ENCODE measurements around the gene HSF2BP.
"Not testable (repeated sequence)": the region's sequence is repeated elsewhere in the genome, so short reads cannot be mapped to it uniquely, and the experiment has no call there.

Gene HSF2BP

GRCh38 chr21:43602266-43603232 lies 56.7 kb downstream of the HSF2BP start:
- no peak for TF ChIP-seq Cebpa-rat (IDR thresholded peaks at IDR 0.05)
- Histone ChIP-seq H3K27me3 (peaks cover 0 to 17% (median 0%) of the 10 kb centered on the region in 11 experiments; a peak in 3 of 22 replicates), H3K4me2 (peak overlapping the region in 5 of 11 experiments; percentile 15 to 78 (median 68); a peak in 10 of 22 replicates), H3K9ac (peak overlapping the region in 3 of 11 experiments; percentile 6 to 45 (median 42); a peak in 4 of 22 replicates), H3K36me3 (no peaks in the 10 kb centered on the region), H3K9me3 (replicated peaks in 1 of 11) (no peaks in the 10 kb centered on the region), H3K27ac (peak overlapping the region in 4 of 11 experiments; percentile 23 to 67 (median 56); a peak in 7 of 22 replicates), H3K4me1 (peaks cover 8 to 54% (median 17%) of the 10 kb centered on the region in 10 experiments; a peak in 19 of 20 replicates), H3K4me3 (no peak overlapping the region), H4K20me1 (peaks cover 0 to 5% (median 0%) of the 10 kb centered on the region in 11 experiments; a peak in 1 of 22 replicates)

- no peak for TF ChIP-seq Cebpa-rat (IDR thresholded peaks at IDR 0.05)
- Histone ChIP-seq H3K4me2 (no peak overlapping the region), H3K9me3 (replicated peaks in 1 of 11) (0 out of 22 replicates have a peak, but pooled peaks cover 0 to 3% (median 0%) of the 10 kb centered on the region in 11 experiments), H3K36me3 (no peaks in the 10 kb centered on the region), H3K9ac (no peak overlapping the region), H4K20me1 (peaks cover 0 to 5% (median 0%) of the 10 kb centered on the region in 11 experiments; a peak in 1 of 22 replicates), H3K27ac (no peak overlapping the region), H3K27me3 (peaks cover 0 to under 1% (median 0%) of the 10 kb centered on the region in 11 experiments; a peak in 1 of 22 replicates), H3K4me3 (no peak overlapping the region), H3K4me1 (peaks cover 7 to 52% (median 16%) of the 10 kb centered on the region in 10 experiments; a peak in 18 of 20 replicates)
These were observed 58.5 kb downstream of the HSF2BP start for GRCh38 chr21:43600642-43601402.

- H3K4me2 ChIP-seq = peak overlapping the region in 9 of 11 experiments; percentile 0 to 44 (median 16); a peak in 12 of 22 replicates
- H3K4me1 ChIP-seq = peaks cover 7 to 48% (median 16%) of the 10 kb centered on the region in 10 experiments; a peak in 18 of 20 replicates
- H3K27ac ChIP-seq = no peak overlapping the region
- no peaks in the 10 kb centered on the region for H3K27me3 ChIP-seq
- H3K36me3 ChIP-seq = no peaks in the 10 kb centered on the region
- H3K9me3 ChIP-seq (replicated peaks in 1 of 11) = 0 out of 22 replicates have a peak, but pooled peaks cover 0 to 5% (median 0%) of the 10 kb centered on the region in 11 experiments
- peaks cover 0 to 5% (median 0%) of the 10 kb centered on the region in 11 experiments; a peak in 1 of 22 replicates for H4K20me1 ChIP-seq
- no peak overlapping the region for H3K9ac ChIP-seq
- H3K4me3 ChIP-seq = no peak overlapping the region
- TF ChIP-seq Cebpa-rat (IDR thresholded peaks at IDR 0.05) = no peak
These were observed 59.6 kb downstream of the HSF2BP start for GRCh38 chr21:43599728-43600127.

- no peak overlapping the region for H3K4me3 ChIP-seq
- H3K9ac ChIP-seq = no peak overlapping the region
- peak overlapping the region in 2 of 11 experiments; percentile 16 to 30; a peak in 4 of 22 replicates for H3K4me2 ChIP-seq
- 0 out of 22 replicates have a peak, but pooled peaks cover 0 to 5% (median 0%) of the 10 kb centered on the region in 11 experiments for H3K9me3 ChIP-seq (replicated peaks in 1 of 11)
- H4K20me1 ChIP-seq = peaks cover 0 to 5% (median 0%) of the 10 kb centered on the region in 11 experiments; a peak in 1 of 22 replicates
- H3K4me1 ChIP-seq = peaks cover 7 to 37% (median 16%) of the 10 kb centered on the region in 10 experiments; a peak in 18 of 20 replicates
- no peak for TF ChIP-seq Cebpa-rat (IDR thresholded peaks at IDR 0.05)
- no peaks in the 10 kb centered on the region for H3K36me3 ChIP-seq
- H3K27ac ChIP-seq = no peak overlapping the region
- H3K27me3 ChIP-seq = no peaks in the 10 kb centered on the region
These were observed 60.7 kb downstream of the HSF2BP start for GRCh38 chr21:43598416-43599120.

GRCh38 chr21:43597540-43598250 lies 61.6 kb downstream of the HSF2BP start:
- no peaks in the 10 kb centered on the region for H3K27me3 ChIP-seq
- no peak overlapping the region for H3K4me3 ChIP-seq
- peaks cover 7 to 28% (median 9%) of the 10 kb centered on the region in 10 experiments; a peak in 18 of 20 replicates for H3K4me1 ChIP-seq
- 0 out of 22 replicates have a peak, but pooled peaks cover 0 to 5% (median 0%) of the 10 kb centered on the region in 11 experiments for H3K9me3 ChIP-seq (replicated peaks in 1 of 11)
- H3K36me3 ChIP-seq = no peaks in the 10 kb centered on the region
- no peak overlapping the region for H3K9ac ChIP-seq
- no peaks in the 10 kb centered on the region; a peak in 1 of 22 replicates for H4K20me1 ChIP-seq
- H3K27ac ChIP-seq = no peak overlapping the region
- H3K4me2 ChIP-seq = no peak overlapping the region
- no peak for TF ChIP-seq Cebpa-rat (IDR thresholded peaks at IDR 0.05)

- no peaks in the 10 kb centered on the region for H4K20me1 ChIP-seq
- H3K9ac ChIP-seq = no peak overlapping the region
- H3K27ac ChIP-seq = no peak overlapping the region
- no peak for TF ChIP-seq Cebpa-rat (IDR thresholded peaks at IDR 0.05)
- no peak overlapping the region for H3K4me3 ChIP-seq
- no peak overlapping the region for H3K4me2 ChIP-seq
- peaks cover 6 to 21% (median 8%) of the 10 kb centered on the region in 10 experiments; a peak in 13 of 20 replicates for H3K4me1 ChIP-seq
- 0 out of 22 replicates have a peak, but pooled peaks cover 0 to 5% (median 0%) of the 10 kb centered on the region in 11 experiments for H3K9me3 ChIP-seq (replicated peaks in 1 of 11)
- no peaks in the 10 kb centered on the region for H3K36me3 ChIP-seq
- no peaks in the 10 kb centered on the region for H3K27me3 ChIP-seq
These were observed 62.2 kb downstream of the HSF2BP start for GRCh38 chr21:43597052-43597451.

GRCh38 chr21:43596616-43597015 lies 62.7 kb downstream of the HSF2BP start:
- Histone ChIP-seq H3K9me3 (replicated peaks in 1 of 11) (0 out of 22 replicates have a peak, but pooled peaks cover 0 to 5% (median 0%) of the 10 kb centered on the region in 11 experiments), H3K36me3 (no peaks in the 10 kb centered on the region), H4K20me1 (no peaks in the 10 kb centered on the region), H3K4me3 (no peak overlapping the region), H3K27ac (no peak overlapping the region), H3K27me3 (no peaks in the 10 kb centered on the region), H3K4me1 (peaks cover 6 to 17% (median 8%) of the 10 kb centered on the region in 10 experiments; a peak in 13 of 20 replicates), H3K4me2 (no peak overlapping the region), H3K9ac (no peak overlapping the region)
- TF ChIP-seq Cebpa-rat (IDR thresholded peaks at IDR 0.05) = no peak

- not testable (repeated sequence) for H3K4me3 ChIP-seq; H3K9me3 ChIP-seq (replicated peaks in 1 of 11); H3K27me3 ChIP-seq; H3K36me3 ChIP-seq; H3K9ac ChIP-seq; H4K20me1 ChIP-seq; H3K27ac ChIP-seq; H3K4me2 ChIP-seq
- H3K4me1 ChIP-seq = peaks cover 6 to 17% (median 8%) of the 10 kb centered on the region in 10 experiments; a peak in 13 of 20 replicates
These were observed 63.5 kb downstream of the HSF2BP start for GRCh38 chr21:43595769-43596168.

Data from BLaER1 treated with 17β-estradiol and CSF1 and Interleukin-3, amounts not matched to agents 10 nM and 100 nM (cell line).